BLaER1 (cell line): ENCODE measurements around the gene SMIM31.

ENCODE experiments used
- H3K27ac ChIP-seq: shearing (Covaris generic); formaldehyde crosslinking; 2 replicates; pipeline ENCODE4 v1.8.1; 2022
- H3K27me3 ChIP-seq: shearing (Covaris generic); formaldehyde crosslinking; 2 replicates; pipeline ENCODE4 v1.8.1; 2022
- H3K36me3 ChIP-seq: shearing (Covaris generic); formaldehyde crosslinking; 2 replicates; pipeline ENCODE4 v1.8.1; 2022
- H3K4me1 ChIP-seq: shearing (Covaris generic); formaldehyde crosslinking; 2 replicates; pipeline ENCODE4 v1.8.1; 2022
- H3K4me2 ChIP-seq: shearing (Covaris generic); formaldehyde crosslinking; 2 replicates; pipeline ENCODE4 v1.8.1; 2022
- H3K4me3 ChIP-seq: shearing (Covaris generic); formaldehyde crosslinking; 2 replicates; pipeline ENCODE4 v1.8.1; 2022
- H3K9ac ChIP-seq: shearing (Covaris generic); formaldehyde crosslinking; 2 replicates; pipeline ENCODE4 v1.8.1; 2022
- H3K9me3 ChIP-seq: shearing (Covaris generic); formaldehyde crosslinking; 2 replicates; pipeline ENCODE4 v1.8.1; 2022
- H4K20me1 ChIP-seq: shearing (Covaris generic); formaldehyde crosslinking; 2 replicates; pipeline ENCODE4 v1.8.1; 2022
- Cebpa-rat ChIP-seq: shearing (Covaris generic); IDR thresholded peaks from 2 replicates; pipeline ENCODE4 v1.8.1; 2022

SMIM31 gene

DNA sequence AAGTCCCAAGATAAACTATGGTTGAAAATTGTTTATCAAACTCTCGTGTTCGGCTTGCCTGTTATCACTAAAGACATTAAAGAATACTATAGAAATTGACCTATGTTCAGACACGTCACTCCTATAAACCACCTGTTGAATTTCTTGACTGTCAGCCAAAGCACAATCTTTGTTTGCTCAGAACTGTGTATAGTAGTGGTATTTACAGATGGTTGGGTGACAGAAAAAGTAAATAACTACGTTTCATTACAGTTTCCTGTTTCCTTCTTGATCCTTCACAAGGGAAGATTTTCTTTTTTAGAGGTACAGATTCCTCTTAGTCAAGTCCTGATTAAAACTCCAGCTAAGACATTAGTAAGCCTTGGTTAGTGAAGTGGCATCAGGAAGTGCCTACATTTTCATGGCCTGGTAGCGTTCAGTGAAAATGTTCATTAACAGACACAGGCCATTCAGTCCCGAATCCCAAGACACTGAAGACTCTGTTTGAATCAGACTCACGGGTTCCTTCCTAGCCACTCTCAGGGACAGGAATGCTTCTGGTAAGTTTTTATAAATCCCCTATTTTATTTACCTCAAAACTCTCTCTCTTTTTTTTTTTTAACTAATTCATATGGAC is at the start of gene SMIM31:
Gene SMIM31 (plus strand): TSS at position 259 of the 616 bp plus-strand sequence. CDS start 16,313 bp downstream, outside the sequence.
- peaks cover 14% of the 10 kb centered on the region for H3K9me3 ChIP-seq
- no peaks in the 10 kb centered on the region for H3K36me3 ChIP-seq
- H3K27me3 ChIP-seq, result no peaks in the 10 kb centered on the region
- no peaks in the 10 kb centered on the region for H4K20me1 ChIP-seq
- no peak for TF ChIP-seq Cebpa-rat
- no peak within 1 kb of the TSS for H3K4me2 ChIP-seq
- H3K4me1 ChIP-seq, result no peaks in the 10 kb centered on the region
- no peak within 1 kb of the TSS for H3K9ac ChIP-seq
- H3K4me3 ChIP-seq, result no peak within 1 kb of the TSS
- no peak within 1 kb of the TSS for H3K27ac ChIP-seq

DNA sequence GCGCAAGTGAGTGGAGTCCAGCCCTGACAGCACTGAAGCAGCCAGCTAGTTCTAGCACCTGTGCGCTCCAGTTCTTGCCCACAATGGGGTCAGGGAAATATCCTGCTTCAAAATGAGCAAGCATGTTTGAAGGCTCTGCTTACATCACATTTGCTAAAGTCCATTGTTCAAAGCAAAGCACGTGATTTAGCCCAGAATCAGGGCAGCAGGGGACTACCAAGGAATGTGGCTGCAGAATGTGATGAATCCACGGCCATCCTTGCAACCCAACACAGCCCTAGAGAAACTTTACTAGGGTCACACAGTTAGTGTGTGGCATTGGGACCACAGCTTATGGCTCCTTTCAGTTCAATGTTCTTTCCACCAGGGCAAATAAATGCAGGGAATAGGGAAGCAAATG is 47.3 kb upstream of the SMIM31 start:
- H3K36me3 ChIP-seq, result no peaks in the 10 kb centered on the region
- H3K27me3 ChIP-seq, result no peaks in the 10 kb centered on the region
- H3K4me3 ChIP-seq, result no peak overlapping the region
- no peak overlapping the region for H3K27ac ChIP-seq
- no peaks in the 10 kb centered on the region for H4K20me1 ChIP-seq
- H3K4me2 ChIP-seq, result no peak overlapping the region
- TF ChIP-seq Cebpa-rat, result no peak
- no peak overlapping the region for H3K9ac ChIP-seq
- no peaks in the 10 kb centered on the region for H3K9me3 ChIP-seq
- H3K4me1 ChIP-seq, result no peaks in the 10 kb centered on the region

GRCh38 chr4:164716901-164717300 is 37.0 kb upstream of the SMIM31 start:
- Histone ChIP-seq H4K20me1 (no peaks in the 10 kb centered on the region), H3K27me3 (no peaks in the 10 kb centered on the region), H3K4me1 (no peaks in the 10 kb centered on the region), H3K9me3 (0 out of 2 replicates have a peak, but pooled peaks cover 3% of the 10 kb centered on the region), H3K9ac (no peak overlapping the region), H3K4me3 (no peak overlapping the region), H3K36me3 (no peaks in the 10 kb centered on the region), H3K27ac (no peak overlapping the region), H3K4me2 (no peak overlapping the region)
- TF ChIP-seq Cebpa-rat, result no peak

DNA sequence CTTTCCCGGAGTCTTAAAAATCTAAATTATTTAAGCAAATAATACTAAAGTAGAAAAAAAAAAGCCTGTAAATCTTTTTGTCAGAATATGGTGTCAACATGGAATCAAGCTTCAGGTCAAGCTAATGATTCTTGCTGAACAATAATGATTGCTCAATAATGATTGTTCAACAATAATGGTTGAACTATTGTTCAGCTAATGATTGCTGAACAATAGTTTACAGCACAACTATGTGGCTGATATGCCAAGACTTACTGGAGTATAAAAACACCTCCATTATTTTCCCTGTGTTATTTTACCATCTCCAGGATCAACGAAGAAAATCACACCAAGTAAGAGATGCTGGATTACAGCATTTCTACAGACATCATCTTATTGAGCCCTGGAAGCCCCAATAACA is 35.1 kb upstream of the SMIM31 start:
- no peak overlapping the region for H3K27ac ChIP-seq
- H3K27me3 ChIP-seq, result no peaks in the 10 kb centered on the region
- H3K4me2 ChIP-seq, result no peak overlapping the region
- H4K20me1 ChIP-seq, result no peaks in the 10 kb centered on the region
- no peak for TF ChIP-seq Cebpa-rat
- H3K4me1 ChIP-seq, result peaks cover 5% of the 10 kb centered on the region
- no peak overlapping the region for H3K9ac ChIP-seq
- no peaks in the 10 kb centered on the region for H3K36me3 ChIP-seq
- no peak overlapping the region for H3K4me3 ChIP-seq
- H3K9me3 ChIP-seq, result no peaks in the 10 kb centered on the region

- Histone ChIP-seq H3K27ac (no peak overlapping the region), H3K4me2 (peak overlapping the region; percentile 45), H4K20me1 (no peaks in the 10 kb centered on the region), H3K9me3 (0 out of 2 replicates have a peak, but pooled peaks cover 4% of the 10 kb centered on the region), H3K27me3 (no peaks in the 10 kb centered on the region), H3K36me3 (no peaks in the 10 kb centered on the region), H3K9ac (no peak overlapping the region), H3K4me3 (no peak overlapping the region), H3K4me1 (peaks cover 22% of the 10 kb centered on the region)
- no peak for TF ChIP-seq Cebpa-rat
These were observed 28.9 kb upstream of the SMIM31 start for GRCh38 chr4:164725066-164725465.

DNA sequence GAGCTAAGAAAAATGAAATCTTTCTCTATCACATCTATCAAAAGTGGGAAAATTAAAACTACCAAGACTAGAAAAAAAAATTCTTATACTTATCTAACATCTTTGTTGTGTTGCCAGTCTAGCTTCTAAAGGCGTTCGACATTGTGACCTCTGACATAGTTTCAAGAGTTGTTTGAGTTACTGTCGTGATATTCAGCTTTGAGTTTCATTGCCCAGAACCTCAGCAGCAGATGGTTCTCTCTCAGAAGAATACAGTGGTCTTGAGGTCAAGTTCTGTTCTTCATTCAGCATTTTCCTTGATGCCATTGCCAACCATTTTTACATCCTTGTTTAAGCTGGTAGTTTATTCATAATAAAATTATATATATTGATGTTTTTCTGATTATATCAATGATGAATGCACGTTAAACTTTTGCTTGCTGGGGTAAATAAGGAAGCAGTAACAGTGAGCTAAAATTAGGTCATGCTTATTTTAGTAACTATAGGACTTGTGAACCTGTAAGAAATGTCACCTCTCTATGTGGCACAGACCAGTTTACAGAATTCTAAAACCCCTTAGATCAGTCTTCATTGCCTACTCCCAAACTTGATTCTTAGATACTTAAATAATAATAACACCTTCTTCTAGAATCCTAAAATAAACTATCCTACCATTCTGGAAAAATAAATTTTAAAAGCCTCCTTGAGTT is 23.1 kb upstream of the SMIM31 start:
- 0 out of 2 replicates have a peak, but pooled peaks cover 4% of the 10 kb centered on the region for H3K9me3 ChIP-seq
- H4K20me1 ChIP-seq, result no peaks in the 10 kb centered on the region
- TF ChIP-seq Cebpa-rat, result no peak
- H3K4me2 ChIP-seq, result peak overlapping the region; percentile 34; the same call in 1 of the 2 replicates
- H3K27me3 ChIP-seq, result no peaks in the 10 kb centered on the region
- H3K27ac ChIP-seq, result no peak overlapping the region
- peaks cover 21% of the 10 kb centered on the region for H3K4me1 ChIP-seq
- no peaks in the 10 kb centered on the region for H3K36me3 ChIP-seq
- no peak overlapping the region for H3K4me3 ChIP-seq
- H3K9ac ChIP-seq, result no peak overlapping the region

GRCh38 chr4:164731827-164732474 is 22.0 kb upstream of the SMIM31 start:
- H3K27me3 ChIP-seq, result no peaks in the 10 kb centered on the region
- 0 out of 2 replicates have a peak, but pooled peaks cover 4% of the 10 kb centered on the region for H3K9me3 ChIP-seq
- H3K9ac ChIP-seq, result no peak overlapping the region
- H3K27ac ChIP-seq, result no peak overlapping the region
- H3K36me3 ChIP-seq, result no peaks in the 10 kb centered on the region
- H4K20me1 ChIP-seq, result no peaks in the 10 kb centered on the region
- peaks cover 21% of the 10 kb centered on the region for H3K4me1 ChIP-seq
- peak overlapping the region; percentile 34; the same call in 1 of the 2 replicates for H3K4me2 ChIP-seq
- no peak overlapping the region for H3K4me3 ChIP-seq
- TF ChIP-seq Cebpa-rat, result no peak

GRCh38 chr4:164734484-164734883 is 19.4 kb upstream of the SMIM31 start:
- H3K4me2 ChIP-seq, result peak overlapping the region; percentile 12; the same call in 1 of the 2 replicates
- no peaks in the 10 kb centered on the region for H3K27me3 ChIP-seq
- 0 out of 2 replicates have a peak, but pooled peaks cover 4% of the 10 kb centered on the region for H3K9me3 ChIP-seq
- H3K4me3 ChIP-seq, result no peak overlapping the region
- peaks cover 21% of the 10 kb centered on the region for H3K4me1 ChIP-seq
- no peak overlapping the region for H3K27ac ChIP-seq
- TF ChIP-seq Cebpa-rat, result no peak
- no peaks in the 10 kb centered on the region for H4K20me1 ChIP-seq
- no peak overlapping the region for H3K9ac ChIP-seq
- H3K36me3 ChIP-seq, result no peaks in the 10 kb centered on the region

DNA sequence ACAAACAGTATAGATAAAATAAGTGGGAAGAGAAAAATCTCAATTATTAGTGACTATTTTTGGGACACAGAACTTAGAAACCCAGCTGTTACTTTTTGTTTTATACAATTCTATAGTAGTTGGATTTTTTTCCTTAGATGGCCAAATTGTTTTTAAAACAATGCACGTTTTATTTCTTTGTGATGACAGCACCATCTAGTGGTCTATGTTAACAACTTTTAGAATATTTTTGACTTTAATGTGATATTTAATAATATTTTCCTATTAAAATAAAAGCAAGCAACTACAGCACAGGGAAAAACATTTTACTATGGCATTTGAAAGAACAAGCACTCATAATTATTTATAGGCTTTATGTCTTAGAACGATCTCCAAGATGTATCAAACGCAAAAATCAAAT is 5.6 kb upstream of the SMIM31 start:
- Histone ChIP-seq H4K20me1 (no peaks in the 10 kb centered on the region), H3K9me3 (peaks cover 11% of the 10 kb centered on the region), H3K27ac (no peak overlapping the region), H3K4me3 (no peak overlapping the region), H3K4me2 (no peak overlapping the region), H3K9ac (no peak overlapping the region), H3K4me1 (no peaks in the 10 kb centered on the region), H3K27me3 (no peaks in the 10 kb centered on the region), H3K36me3 (no peaks in the 10 kb centered on the region)
- no peak for TF ChIP-seq Cebpa-rat

DNA sequence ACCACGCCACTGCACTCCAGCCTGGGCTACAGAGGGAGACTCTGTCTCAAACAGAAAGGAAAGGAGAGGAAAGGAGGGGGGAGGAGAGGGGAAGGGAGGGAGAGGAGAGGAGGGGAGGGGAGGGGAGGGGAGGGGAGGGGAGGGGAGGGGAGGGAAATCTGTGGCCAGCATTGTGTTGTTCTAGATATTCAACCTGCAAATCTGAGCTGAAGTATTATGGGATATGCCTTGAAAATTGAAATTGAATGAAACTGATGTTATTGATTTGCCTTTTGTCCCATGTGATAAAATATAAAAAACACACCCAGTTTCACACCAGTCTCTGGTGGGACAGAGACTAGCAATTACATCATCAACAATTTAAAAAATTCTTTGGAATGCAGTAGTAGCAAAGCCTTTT is 1.5 kb downstream of the SMIM31 start:
- Histone ChIP-seq H3K36me3 (no peaks in the 10 kb centered on the region), H3K27me3 (no peaks in the 10 kb centered on the region)

More for the DNA sequence above, 1.5 kb downstream of the SMIM31 start:
- H3K27ac ChIP-seq, result no peak overlapping the region
- no peaks in the 10 kb centered on the region for H4K20me1 ChIP-seq
- H3K4me1 ChIP-seq, result no peaks in the 10 kb centered on the region
- no peak for TF ChIP-seq Cebpa-rat
- no peak overlapping the region for H3K9ac ChIP-seq
- H3K9me3 ChIP-seq, result peaks cover 14% of the 10 kb centered on the region
- H3K4me3 ChIP-seq, result no peak overlapping the region
- H3K4me2 ChIP-seq, result no peak overlapping the region
